Hepatocyte (in vitro differentiated cells): ENCODE measurements around the gene SMCR8. TPM values are rescaled to one million over a fixed set of nuclear protein-coding genes. Genes with fewer than 3 reads are reported as not detected.

Experiments used
- DNase-seq: peaks from one replicate; pipeline ENCODE4 v3.0.0-alpha.2; 2016; ENCODE audit warnings: low spot score
- H2AFZ ChIP-seq: fragments of 200-600 bp; sonication (generic); 2 replicates; pipeline ENCODE4 v1.6.0; 2016; ENCODE audit warnings: antibody characterized with exemption, mild to moderate bottlenecking
- H3K27ac ChIP-seq: fragments of 200-600 bp; sonication (generic); 2 replicates; pipeline ENCODE4 v1.5.1; 2016; ENCODE audit warnings: mild to moderate bottlenecking
- H3K27me3 ChIP-seq: fragments of 200-600 bp; sonication (generic); 2 replicates; pipeline ENCODE4 v1.6.1; 2016
- H3K36me3 ChIP-seq: fragments of 200-600 bp; sonication (generic); replicated peaks from 2 replicates; pipeline ENCODE4 v1.5.1; 2016; ENCODE audit warnings: low read depth; ENCODE audit not compliant: insufficient read depth
- H3K4me1 ChIP-seq: fragments of 200-600 bp; sonication (generic); 2 replicates; pipeline ENCODE4 v1.5.1; 2016; ENCODE audit warnings: mild to moderate bottlenecking, moderate library complexity; ENCODE audit not compliant: insufficient read depth
- H3K4me2 ChIP-seq: fragments of 200-600 bp; sonication (generic); 2 replicates; pipeline ENCODE4 v1.6.0; 2016
- H3K4me3 ChIP-seq: fragments of 200-600 bp; sonication (generic); 2 replicates; pipeline ENCODE4 v1.5.1; 2016; ENCODE audit warnings: mild to moderate bottlenecking
- H3K79me2 ChIP-seq: fragments of 200-600 bp; sonication (generic); 2 replicates; pipeline ENCODE4 v1.6.0; 2017; ENCODE audit warnings: mild to moderate bottlenecking
- H3K9me2 ChIP-seq: fragments of 200-600 bp; sonication (generic); replicated peaks from 2 replicates; pipeline ENCODE4 v1.6.0; 2017; ENCODE audit warnings: mild to moderate bottlenecking; ENCODE audit not compliant: insufficient read depth
- H3K9me3 ChIP-seq: fragments of 200-600 bp; sonication (generic); 2 replicates; pipeline ENCODE4 v1.5.1; 2016; ENCODE audit warnings: low read depth, mild to moderate bottlenecking
- H4K20me1 ChIP-seq: fragments of 200-600 bp; sonication (generic); 2 replicates; pipeline ENCODE4 v1.6.0; 2016; ENCODE audit warnings: mild to moderate bottlenecking; ENCODE audit not compliant: insufficient read depth, poor library complexity, severe bottlenecking
- EZH2 ChIP-seq: fragments of 200-600 bp; sonication (generic); IDR thresholded peaks from 2 replicates; pipeline ENCODE4 v1.6.1; 2016; ENCODE audit warnings: antibody characterized with exemption, mild to moderate bottlenecking, borderline replicate concordance
- EZH2phosphoT487 ChIP-seq: fragments of 200-600 bp; sonication (generic); IDR thresholded peaks from one replicate; pipeline ENCODE4 v1.6.1; 2018; ENCODE audit warnings: antibody characterized with exemption, mild to moderate bottlenecking, low read depth, moderate library complexity; ENCODE audit not compliant: unreplicated experiment, severe bottlenecking
- WGBS: methylation state at CpG from one replicate; pipeline ENCODE4 v1.1.6; 2016; ENCODE audit warnings: low lambda C conversion rate; ENCODE audit errors: missing lambda C conversion rate; 5-methylcytosine and 5-hydroxymethylcytosine counted together
- polyA plus RNA-seq: library from polyadenylated mRNA; unstranded; fragments of >200 nt; fragmentation: Nextera tagmentation; extraction: Ambion mirVana; gene quantifications from 2 replicates; pipeline ENCODE4 v1.2.1, GENCODE V29; 2016
- total RNA-seq: library from RNA; depleted of rRNA; stranded (reverse); fragments of >200 nt; gene quantifications from 2 replicates; pipeline ENCODE4 v1.2.3, GENCODE V29; 2014
- TF ChIP-seq, protein P1 (sequence below): fragments of 200-600 bp; sonication (generic); IDR thresholded peaks from 2 replicates; pipeline ENCODE4 v1.5.1; 2016; ENCODE audit warnings: antibody characterized with exemption, mild to moderate bottlenecking; ENCODE audit not compliant: poor library complexity

Gene SMCR8, protein sequence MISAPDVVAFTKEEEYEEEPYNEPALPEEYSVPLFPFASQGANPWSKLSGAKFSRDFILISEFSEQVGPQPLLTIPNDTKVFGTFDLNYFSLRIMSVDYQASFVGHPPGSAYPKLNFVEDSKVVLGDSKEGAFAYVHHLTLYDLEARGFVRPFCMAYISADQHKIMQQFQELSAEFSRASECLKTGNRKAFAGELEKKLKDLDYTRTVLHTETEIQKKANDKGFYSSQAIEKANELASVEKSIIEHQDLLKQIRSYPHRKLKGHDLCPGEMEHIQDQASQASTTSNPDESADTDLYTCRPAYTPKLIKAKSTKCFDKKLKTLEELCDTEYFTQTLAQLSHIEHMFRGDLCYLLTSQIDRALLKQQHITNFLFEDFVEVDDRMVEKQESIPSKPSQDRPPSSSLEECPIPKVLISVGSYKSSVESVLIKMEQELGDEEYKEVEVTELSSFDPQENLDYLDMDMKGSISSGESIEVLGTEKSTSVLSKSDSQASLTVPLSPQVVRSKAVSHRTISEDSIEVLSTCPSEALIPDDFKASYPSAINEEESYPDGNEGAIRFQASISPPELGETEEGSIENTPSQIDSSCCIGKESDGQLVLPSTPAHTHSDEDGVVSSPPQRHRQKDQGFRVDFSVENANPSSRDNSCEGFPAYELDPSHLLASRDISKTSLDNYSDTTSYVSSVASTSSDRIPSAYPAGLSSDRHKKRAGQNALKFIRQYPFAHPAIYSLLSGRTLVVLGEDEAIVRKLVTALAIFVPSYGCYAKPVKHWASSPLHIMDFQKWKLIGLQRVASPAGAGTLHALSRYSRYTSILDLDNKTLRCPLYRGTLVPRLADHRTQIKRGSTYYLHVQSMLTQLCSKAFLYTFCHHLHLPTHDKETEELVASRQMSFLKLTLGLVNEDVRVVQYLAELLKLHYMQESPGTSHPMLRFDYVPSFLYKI
- total RNA-seq: 13.8 and 17.7 TPM in 2 replicates
- 3.8 TPM in 2 replicates for polyA plus RNA-seq

DNA sequence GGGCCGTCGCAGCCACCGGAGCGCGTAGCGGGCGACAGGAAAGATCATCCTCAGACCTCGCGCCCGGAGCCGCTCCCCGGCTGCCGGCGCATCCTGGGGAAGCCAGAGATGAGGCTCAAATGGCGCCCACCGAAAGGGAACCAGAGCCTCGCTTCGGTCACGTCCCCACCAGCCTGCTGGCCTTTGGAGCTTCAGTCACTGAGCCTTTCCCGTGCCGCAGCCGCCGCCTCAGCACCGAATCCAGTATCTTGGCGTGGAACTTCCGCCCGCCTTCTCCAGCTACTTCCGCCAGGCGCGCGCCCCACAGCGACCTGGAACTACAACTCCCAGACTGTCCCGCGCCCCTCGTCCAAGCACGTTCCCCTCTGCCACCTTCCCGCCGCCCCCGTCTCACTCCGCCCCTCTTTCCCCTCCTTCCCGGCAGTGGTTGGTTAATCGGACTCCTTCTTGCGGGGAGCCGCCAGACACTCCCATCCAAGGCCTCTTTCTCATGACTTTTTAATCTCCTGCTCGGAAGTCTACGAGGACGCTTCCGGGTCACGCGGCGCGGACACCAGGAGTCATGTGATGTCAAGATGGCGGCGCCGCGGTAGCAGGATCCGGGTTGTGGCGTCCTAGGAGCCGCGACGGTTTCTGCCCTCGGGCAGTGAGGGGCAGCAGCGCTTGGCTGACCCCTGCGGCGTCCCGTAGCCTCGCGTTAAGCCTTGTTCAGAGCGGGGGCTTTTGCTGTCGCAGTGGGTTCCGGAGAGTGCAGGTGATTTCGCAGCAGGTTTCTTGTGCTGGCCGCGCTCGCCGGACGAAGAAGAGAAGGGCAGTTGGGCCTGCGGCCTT is at the start of gene SMCR8, which contains the start of gene TOP3A:
TSS of gene SMCR8 (plus strand) at position 563 of the 831 bp plus-strand sequence. CDS start 497 bp downstream, outside the sequence.
TSS of gene TOP3A (minus strand) at position 264 of the 831 bp plus-strand sequence. CDS start at position 48, 216 bp downstream.
- peak; percentile 98 for DNase-seq

DNA sequence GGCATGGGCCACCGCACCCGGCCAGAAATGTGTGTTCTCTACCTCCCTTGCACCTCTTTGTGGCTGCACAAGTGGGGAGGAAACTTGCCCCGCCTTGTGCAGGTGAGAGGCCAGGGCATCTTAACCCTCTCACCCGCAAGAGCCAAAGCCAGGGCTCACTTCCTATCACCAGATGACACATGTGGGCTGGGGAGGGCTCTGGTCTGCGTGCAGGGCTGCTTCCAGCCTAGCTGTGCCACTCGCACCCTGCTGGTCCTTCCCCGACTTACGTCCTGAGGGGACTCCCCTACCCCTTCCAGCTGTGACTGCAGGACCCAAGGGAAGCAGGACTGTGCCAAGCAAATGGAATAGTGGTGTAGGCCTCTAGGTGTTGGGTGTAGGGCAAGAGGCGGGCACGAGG is 47.7 kb upstream of the SMCR8 start:
- DNase-seq: no peak
- H2AFZ ChIP-seq: no peak overlapping the region
- no peaks in the 10 kb centered on the region for H3K36me3 ChIP-seq
- H3K4me2 ChIP-seq: no peak overlapping the region
- peaks cover 10% of the 10 kb centered on the region for H3K79me2 ChIP-seq
- H3K4me1 ChIP-seq: peaks cover 3% of the 10 kb centered on the region
- H4K20me1 ChIP-seq: no peaks in the 10 kb centered on the region
- no peaks in the 10 kb centered on the region for H3K27me3 ChIP-seq
- H3K27ac ChIP-seq: no peak overlapping the region
- 92% methylated on average over 10 of the region's 10 CpGs for WGBS
- TF ChIP-seq EZH2 (no peak), EZH2phosphoT487 (no peak)
- TF ChIP-seq, protein P1, sequence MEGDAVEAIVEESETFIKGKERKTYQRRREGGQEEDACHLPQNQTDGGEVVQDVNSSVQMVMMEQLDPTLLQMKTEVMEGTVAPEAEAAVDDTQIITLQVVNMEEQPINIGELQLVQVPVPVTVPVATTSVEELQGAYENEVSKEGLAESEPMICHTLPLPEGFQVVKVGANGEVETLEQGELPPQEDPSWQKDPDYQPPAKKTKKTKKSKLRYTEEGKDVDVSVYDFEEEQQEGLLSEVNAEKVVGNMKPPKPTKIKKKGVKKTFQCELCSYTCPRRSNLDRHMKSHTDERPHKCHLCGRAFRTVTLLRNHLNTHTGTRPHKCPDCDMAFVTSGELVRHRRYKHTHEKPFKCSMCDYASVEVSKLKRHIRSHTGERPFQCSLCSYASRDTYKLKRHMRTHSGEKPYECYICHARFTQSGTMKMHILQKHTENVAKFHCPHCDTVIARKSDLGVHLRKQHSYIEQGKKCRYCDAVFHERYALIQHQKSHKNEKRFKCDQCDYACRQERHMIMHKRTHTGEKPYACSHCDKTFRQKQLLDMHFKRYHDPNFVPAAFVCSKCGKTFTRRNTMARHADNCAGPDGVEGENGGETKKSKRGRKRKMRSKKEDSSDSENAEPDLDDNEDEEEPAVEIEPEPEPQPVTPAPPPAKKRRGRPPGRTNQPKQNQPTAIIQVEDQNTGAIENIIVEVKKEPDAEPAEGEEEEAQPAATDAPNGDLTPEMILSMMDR: no peak
- H3K9me2 ChIP-seq: no peaks in the 10 kb centered on the region
- H3K9me3 ChIP-seq: no peaks in the 10 kb centered on the region
- no peak overlapping the region for H3K4me3 ChIP-seq

More for the DNA sequence above, at the start of gene SMCR8, which contains the start of gene TOP3A:
- under 1% methylated on average over 76 of the region's 78 CpGs for WGBS
- Histone ChIP-seq H3K4me3 (peak within 1 kb of the TSS; percentile 38), H3K4me2 (peak within 1 kb of the TSS; percentile 93), H3K9me2 (no peaks in the 10 kb centered on the region), H3K79me2 (peaks cover 84% of the 10 kb centered on the region), H3K4me1 (peaks cover 56% of the 10 kb centered on the region), H3K9me3 (no peaks in the 10 kb centered on the region), H4K20me1 (peaks cover 8% of the 10 kb centered on the region), H3K36me3 (no peaks in the 10 kb centered on the region), H3K27me3 (no peaks in the 10 kb centered on the region), H2AFZ (peak within 1 kb of the TSS; percentile 72), H3K27ac (peak within 1 kb of the TSS; percentile 92)
- TF ChIP-seq EZH2phosphoT487 (no peak), EZH2 (no peak)
- TF ChIP-seq, protein P1: no peak

GRCh38 chr17:18267927-18268711 is 47.0 kb upstream of the SMCR8 start:
- Histone ChIP-seq H3K9me2 (no peaks in the 10 kb centered on the region), H3K4me3 (no peak overlapping the region), H3K27ac (peak overlapping the region; percentile 41), H2AFZ (no peak overlapping the region), H4K20me1 (no peaks in the 10 kb centered on the region), H3K79me2 (peaks cover 2% of the 10 kb centered on the region), H3K27me3 (no peaks in the 10 kb centered on the region), H3K4me1 (no peaks in the 10 kb centered on the region), H3K36me3 (no peaks in the 10 kb centered on the region), H3K9me3 (no peaks in the 10 kb centered on the region), H3K4me2 (no peak overlapping the region)
- DNase-seq: peak; percentile 37
- TF ChIP-seq, protein P1: no peak
- TF ChIP-seq EZH2: no peak
- no peak for TF ChIP-seq EZH2phosphoT487
- WGBS: 44% methylated on average over 14 of the region's 14 CpGs
